Measurements from ENCODE around the gene KRTAP4-6. TPM values are rescaled to one million over a fixed set of nuclear protein-coding genes. Genes with fewer than 3 reads are reported as not detected.
"Not testable (repeated sequence)": the region's sequence is repeated elsewhere in the genome, so short reads cannot be mapped to it uniquely, and the experiment has no call there.

The KRTAP4-6 gene
- polyA plus RNA-seq, 4 donors = not detected

DNA sequence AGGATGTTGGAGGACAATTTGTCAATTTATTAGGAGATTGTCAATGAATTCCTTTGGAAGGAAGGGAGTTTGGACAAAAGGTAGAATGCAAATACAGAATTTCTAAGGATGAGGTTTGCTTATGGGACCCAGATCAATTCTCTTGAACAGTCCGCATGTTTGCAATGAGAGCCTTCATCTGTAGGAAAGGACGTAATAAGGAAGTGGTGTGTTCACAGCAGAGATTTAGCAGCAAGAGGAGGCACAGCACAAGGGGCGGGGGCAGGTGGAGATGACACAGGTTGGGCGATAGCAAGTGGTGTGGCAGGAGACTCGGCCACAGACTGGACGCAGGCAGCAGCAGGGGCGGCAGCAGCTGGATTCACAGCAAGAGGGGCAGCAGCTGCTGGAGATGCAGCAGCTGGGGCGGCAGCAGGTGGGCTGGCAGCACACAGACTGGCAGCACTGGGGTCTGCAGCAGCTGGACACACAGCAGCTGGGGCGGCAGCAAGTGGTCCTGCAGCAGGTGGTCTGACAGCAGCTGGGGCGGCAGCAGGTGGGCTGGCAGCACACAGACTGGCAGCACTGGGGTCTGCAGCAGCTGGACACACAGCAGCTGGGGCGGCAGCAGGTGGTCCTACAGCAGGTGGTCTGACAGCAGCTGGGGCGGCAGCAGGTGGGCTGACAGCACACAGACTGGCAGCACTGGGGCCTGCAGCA lies 16.9 kb downstream of the KRTAP4-6 start:
- H3K27me3 ChIP-seq (ENCODE audit: control insufficient read depth in 3 of 3, insufficient read depth in 3 of 3, low read length in 3 of 3); DNase-seq; FAIRE-seq: not testable (repeated sequence)

DNA sequence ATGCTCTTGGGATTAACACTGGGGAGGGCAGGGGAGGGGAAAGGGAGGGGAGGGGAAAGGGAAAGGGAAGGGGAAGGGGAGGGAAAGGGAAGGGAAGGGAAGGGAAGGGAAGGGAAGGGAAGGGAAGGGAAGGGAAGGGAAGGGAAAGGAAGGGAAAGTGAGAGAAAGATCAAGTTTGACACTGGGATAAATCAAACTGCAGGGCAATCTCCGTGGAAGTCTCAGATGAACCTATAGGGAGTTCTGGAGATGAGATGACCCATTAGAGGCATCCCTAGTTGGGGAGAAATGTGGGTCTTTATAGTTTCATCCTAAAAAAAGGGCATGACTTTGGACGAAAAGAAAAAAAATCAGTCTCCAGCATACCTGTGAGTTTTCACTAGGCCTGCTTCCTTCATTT lies 18.6 kb downstream of the KRTAP4-6 start:
- Histone ChIP-seq H3K4me1 (ENCODE audit: control insufficient read depth in 3 of 3, insufficient read depth in 2 of 3, low read depth in 1 of 3, low read length in 2 of 3) (no peaks in the 10 kb centered on the region), H3K4me3 (ENCODE audit: low read depth in 1 of 3, low read length in 3 of 3) (no peak overlapping the region), H3K36me3 (ENCODE audit: control insufficient read depth in 3 of 3, insufficient read depth in 2 of 3, low read depth in 1 of 3, low read length in 3 of 3) (no peaks in the 10 kb centered on the region), H3K27me3 (ENCODE audit: control insufficient read depth in 3 of 3, insufficient read depth in 3 of 3, low read length in 3 of 3) (peaks cover 0 to 2% (median 0%) of the 10 kb centered on the region in 3 donors), H3K27ac (ENCODE audit: low read depth in 1 of 3, low read length in 2 of 3) (no peak overlapping the region), H3K9me3 (ENCODE audit: control insufficient read depth in 2 of 2, insufficient read depth in 1 of 2, low read depth in 1 of 2, low read length in 1 of 2) (no peaks in the 10 kb centered on the region)
- DNase-seq = no peak
- WGBS, 3 donors = 75 to 88% (median 86%) methylated on average over 2 of the region's 2 CpGs
- no peak for FAIRE-seq

More for the DNA sequence above, 16.9 kb downstream of the KRTAP4-6 start:
- not testable (repeated sequence) for H3K9me3 ChIP-seq (ENCODE audit: control insufficient read depth in 2 of 2, insufficient read depth in 1 of 2, low read depth in 1 of 2, low read length in 1 of 2); H3K4me3 ChIP-seq (ENCODE audit: low read depth in 1 of 3, low read length in 3 of 3); H3K36me3 ChIP-seq (ENCODE audit: control insufficient read depth in 3 of 3, insufficient read depth in 2 of 3, low read depth in 1 of 3, low read length in 3 of 3); H3K4me1 ChIP-seq (ENCODE audit: control insufficient read depth in 3 of 3, insufficient read depth in 2 of 3, low read depth in 1 of 3, low read length in 2 of 3); H3K27ac ChIP-seq (ENCODE audit: low read depth in 1 of 3, low read length in 2 of 3)
- 73 to 79% (median 76%) methylated on average over 9 to 12 of the region's 12 CpGs for WGBS, 3 donors

DNA sequence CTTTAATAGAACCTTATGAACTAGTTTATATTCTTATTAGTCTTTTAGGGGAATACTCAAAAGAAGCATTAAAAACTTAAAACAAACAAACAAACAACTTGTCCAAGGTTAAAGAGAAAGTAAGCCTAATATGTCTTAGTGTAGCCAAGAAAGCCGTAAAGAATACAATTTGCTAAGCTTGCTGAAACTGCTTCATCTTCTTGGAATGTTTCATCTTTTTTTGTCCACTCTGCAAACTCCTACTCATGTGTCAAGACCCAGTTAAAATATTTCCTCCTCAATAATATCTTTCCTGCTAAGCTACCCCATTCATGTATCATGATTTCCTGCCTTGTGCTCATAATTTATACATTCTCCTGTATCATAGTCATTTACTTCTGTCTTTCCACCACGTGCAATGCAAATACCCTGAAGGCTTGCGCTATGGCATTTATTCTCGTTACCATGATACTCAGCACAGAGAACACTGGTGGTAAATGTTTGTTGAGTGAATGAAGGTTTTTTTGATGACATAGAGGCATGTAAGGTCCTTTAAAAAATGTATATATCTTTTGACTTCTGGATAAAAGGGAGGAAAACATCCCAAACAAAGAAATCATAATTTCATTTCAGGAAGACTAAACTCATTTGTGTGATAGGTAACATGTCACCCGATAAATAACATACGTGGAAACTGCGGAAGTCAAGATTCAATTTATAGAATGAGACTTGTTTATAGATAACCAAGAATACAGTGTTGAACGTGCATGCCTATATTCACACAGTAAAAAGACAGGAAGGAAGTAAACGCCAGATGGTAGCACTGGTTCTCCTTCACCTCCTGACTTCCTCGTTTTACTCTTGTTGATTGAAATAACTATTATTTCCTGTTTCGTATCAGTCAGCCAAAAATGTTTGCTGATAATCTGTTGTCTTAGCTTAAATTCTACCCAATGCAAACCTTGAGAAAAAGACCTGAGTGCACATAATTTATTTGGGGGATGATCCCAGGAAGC lies 20.4 kb downstream of the KRTAP4-6 start:
- not testable (repeated sequence) for DNase-seq; H3K9me3 ChIP-seq (ENCODE audit: control insufficient read depth in 2 of 2, insufficient read depth in 1 of 2, low read depth in 1 of 2, low read length in 1 of 2); FAIRE-seq; H3K4me3 ChIP-seq (ENCODE audit: low read depth in 1 of 3, low read length in 3 of 3); H3K36me3 ChIP-seq (ENCODE audit: control insufficient read depth in 3 of 3, insufficient read depth in 2 of 3, low read depth in 1 of 3, low read length in 3 of 3); H3K27me3 ChIP-seq (ENCODE audit: control insufficient read depth in 3 of 3, insufficient read depth in 3 of 3, low read length in 3 of 3); H3K4me1 ChIP-seq (ENCODE audit: control insufficient read depth in 3 of 3, insufficient read depth in 2 of 3, low read depth in 1 of 3, low read length in 2 of 3); H3K27ac ChIP-seq (ENCODE audit: low read depth in 1 of 3, low read length in 2 of 3)
- 52 to 70% (median 52%) methylated on average over 11 of the region's 11 CpGs for whole genome bisulfite sequencing, 3 donors

DNA sequence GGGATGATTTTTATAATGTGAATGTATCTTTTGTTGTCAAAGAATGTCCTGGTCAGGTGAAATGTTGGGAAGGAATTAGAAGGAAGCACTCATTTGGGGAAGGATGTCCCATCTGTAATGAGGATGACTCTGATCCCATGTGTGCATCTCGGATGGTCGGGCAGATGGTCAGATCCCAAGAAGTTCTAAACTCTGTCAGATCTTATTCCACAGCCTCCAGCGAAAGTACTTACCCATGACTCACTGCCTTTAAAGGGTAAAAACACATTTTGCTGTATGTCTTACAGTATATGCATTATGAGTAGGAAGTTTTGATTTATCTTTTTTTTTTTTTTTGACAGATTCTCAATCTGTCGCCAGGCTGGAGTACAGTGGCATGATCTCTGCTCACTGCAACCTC lies 21.6 kb downstream of the KRTAP4-6 start:
- FAIRE-seq (no peak), DNase-seq (no peak)
- 83 to 92% (median 86%) methylated on average over 4 of the region's 4 CpGs for WGBS, 3 donors
- H3K27ac ChIP-seq (ENCODE audit: low read depth in 1 of 3, low read length in 2 of 3) = no peak overlapping the region
- peaks cover 0 to 7% (median 0%) of the 10 kb centered on the region in 3 donors for H3K27me3 ChIP-seq (ENCODE audit: control insufficient read depth in 3 of 3, insufficient read depth in 3 of 3, low read length in 3 of 3)
- no peaks in the 10 kb centered on the region for H3K36me3 ChIP-seq (ENCODE audit: control insufficient read depth in 3 of 3, insufficient read depth in 2 of 3, low read depth in 1 of 3, low read length in 3 of 3)
- H3K9me3 ChIP-seq (ENCODE audit: control insufficient read depth in 2 of 2, insufficient read depth in 1 of 2, low read depth in 1 of 2, low read length in 1 of 2) = peaks cover 0 to 2% of the 10 kb centered on the region in 2 donors
- H3K4me1 ChIP-seq (ENCODE audit: control insufficient read depth in 3 of 3, insufficient read depth in 2 of 3, low read depth in 1 of 3, low read length in 2 of 3) = no peaks in the 10 kb centered on the region
- no peak overlapping the region for H3K4me3 ChIP-seq (ENCODE audit: low read depth in 1 of 3, low read length in 3 of 3)

DNA sequence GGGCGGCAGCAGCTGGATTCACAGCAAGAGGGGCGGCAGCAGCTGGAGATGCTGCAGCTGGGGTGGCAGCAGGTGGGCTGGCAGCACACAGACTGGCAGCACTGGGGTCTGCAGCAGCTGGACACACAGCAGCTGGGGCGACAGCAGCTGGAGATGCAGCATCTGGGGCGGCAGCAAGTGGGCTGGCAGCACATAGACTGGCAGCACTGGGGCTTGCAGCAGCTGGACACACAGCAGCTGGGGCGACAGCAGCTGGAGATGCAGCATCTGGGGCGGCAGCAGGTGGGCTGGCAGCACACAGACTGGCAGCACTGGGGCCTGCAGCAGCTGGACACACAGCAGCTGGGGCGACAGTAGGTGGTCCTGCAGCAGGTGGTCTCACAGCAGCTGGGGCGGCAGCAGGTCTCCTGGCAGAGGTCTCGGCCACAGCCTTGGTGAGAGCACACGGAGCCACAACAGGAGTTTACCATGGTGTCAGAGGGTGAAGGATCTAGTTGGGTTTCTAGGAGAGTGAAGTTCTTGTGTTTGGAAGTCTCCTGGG lies 22.4 kb downstream of the KRTAP4-6 start, which contains the start of gene KRTAP4-11:
KRTAP4-11 (minus strand) TSS at position 528 of the 541 bp plus-strand sequence; CDS start at position 470, 58 bp downstream.
- DNase-seq; H3K27ac ChIP-seq (ENCODE audit: low read depth in 1 of 3, low read length in 2 of 3); H3K4me3 ChIP-seq (ENCODE audit: low read depth in 1 of 3, low read length in 3 of 3); H3K36me3 ChIP-seq (ENCODE audit: control insufficient read depth in 3 of 3, insufficient read depth in 2 of 3, low read depth in 1 of 3, low read length in 3 of 3); H3K27me3 ChIP-seq (ENCODE audit: control insufficient read depth in 3 of 3, insufficient read depth in 3 of 3, low read length in 3 of 3); H3K4me1 ChIP-seq (ENCODE audit: control insufficient read depth in 3 of 3, insufficient read depth in 2 of 3, low read depth in 1 of 3, low read length in 2 of 3); H3K9me3 ChIP-seq (ENCODE audit: control insufficient read depth in 2 of 2, insufficient read depth in 1 of 2, low read depth in 1 of 2, low read length in 1 of 2); FAIRE-seq: not testable (repeated sequence)
- WGBS, 3 donors = 70 to 87% (median 81%) methylated on average over 9 to 10 of the region's 10 CpGs

DNA sequence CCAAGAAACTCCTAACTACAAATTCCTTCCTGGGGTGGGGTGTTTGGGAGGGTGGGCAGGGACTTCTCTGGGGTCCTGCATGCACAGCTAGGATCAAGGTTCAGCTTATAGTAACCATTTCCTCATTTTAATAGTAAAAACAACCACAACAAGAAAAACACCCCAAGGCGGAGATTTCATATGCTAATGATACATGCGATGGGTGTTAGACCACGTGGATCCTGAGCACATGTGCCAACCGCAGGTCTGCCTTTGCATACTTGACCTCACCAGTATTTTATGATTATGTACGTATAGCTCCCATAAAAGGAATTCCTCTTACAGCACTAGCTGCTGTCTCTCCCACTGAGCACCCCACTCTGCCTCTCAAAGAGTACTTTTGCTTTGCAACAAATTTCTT lies 24.0 kb downstream of the KRTAP4-6 start:
- peaks cover 0 to 5% (median 0%) of the 10 kb centered on the region in 3 donors for H3K27me3 ChIP-seq (ENCODE audit: control insufficient read depth in 3 of 3, insufficient read depth in 3 of 3, low read length in 3 of 3)
- no peaks in the 10 kb centered on the region for H3K36me3 ChIP-seq (ENCODE audit: control insufficient read depth in 3 of 3, insufficient read depth in 2 of 3, low read depth in 1 of 3, low read length in 3 of 3)
- H3K27ac ChIP-seq (ENCODE audit: low read depth in 1 of 3, low read length in 2 of 3) = no peak overlapping the region
- H3K4me1 ChIP-seq (ENCODE audit: control insufficient read depth in 3 of 3, insufficient read depth in 2 of 3, low read depth in 1 of 3, low read length in 2 of 3) = no peaks in the 10 kb centered on the region
- 27 to 58% (median 40%) methylated on average over 5 of the region's 5 CpGs for WGBS, 3 donors
- H3K9me3 ChIP-seq (ENCODE audit: control insufficient read depth in 2 of 2, insufficient read depth in 1 of 2, low read depth in 1 of 2, low read length in 1 of 2) = peaks cover 0 to 2% of the 10 kb centered on the region in 2 donors
- FAIRE-seq (no peak), DNase-seq (no peak)
- H3K4me3 ChIP-seq (ENCODE audit: low read depth in 1 of 3, low read length in 3 of 3) = no peak overlapping the region

DNA sequence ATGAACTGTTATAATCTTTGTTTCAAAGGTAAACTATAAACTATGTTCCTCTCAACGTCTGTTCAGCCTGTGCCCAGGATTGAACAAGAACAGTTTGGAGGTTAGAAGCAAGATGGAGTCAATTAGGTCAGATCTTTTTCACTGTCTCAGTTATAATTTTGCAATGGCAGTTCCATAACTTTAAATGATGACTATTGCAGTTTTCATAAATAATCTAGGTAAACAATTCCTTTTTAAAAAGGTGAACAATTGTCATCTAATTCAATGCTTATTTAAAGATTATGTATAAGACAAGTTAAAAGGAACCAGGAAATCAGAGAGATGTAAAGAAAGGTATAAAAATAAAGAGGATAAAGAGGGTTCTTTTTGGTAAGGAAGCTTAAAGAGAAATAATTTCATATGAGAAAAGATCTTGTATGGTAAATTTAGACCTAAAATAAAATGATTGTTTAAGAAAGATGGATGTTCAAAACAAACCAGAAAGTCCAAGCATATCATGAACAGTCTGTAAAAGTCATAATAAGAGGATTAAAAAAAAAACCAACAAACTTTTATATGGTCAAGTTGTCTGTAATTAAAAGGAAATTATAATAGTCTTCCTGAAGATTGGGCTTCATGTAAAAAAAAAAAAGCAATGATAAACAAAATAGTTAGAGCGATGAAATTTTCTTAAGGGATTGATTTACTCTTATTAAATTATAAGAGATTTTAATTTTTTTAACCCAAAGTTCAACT lies 29.0 kb downstream of the KRTAP4-6 start:
- Histone ChIP-seq H3K4me1 (ENCODE audit: control insufficient read depth in 3 of 3, insufficient read depth in 2 of 3, low read depth in 1 of 3, low read length in 2 of 3) (no peaks in the 10 kb centered on the region), H3K4me3 (ENCODE audit: low read depth in 1 of 3, low read length in 3 of 3) (no peak overlapping the region), H3K9me3 (ENCODE audit: control insufficient read depth in 2 of 2, insufficient read depth in 1 of 2, low read depth in 1 of 2, low read length in 1 of 2) (peaks cover 0 to 2% of the 10 kb centered on the region in 2 donors), H3K36me3 (ENCODE audit: control insufficient read depth in 3 of 3, insufficient read depth in 2 of 3, low read depth in 1 of 3, low read length in 3 of 3) (no peaks in the 10 kb centered on the region), H3K27me3 (ENCODE audit: control insufficient read depth in 3 of 3, insufficient read depth in 3 of 3, low read length in 3 of 3) (peaks cover 0 to 6% (median 0%) of the 10 kb centered on the region in 3 donors), H3K27ac (ENCODE audit: low read depth in 1 of 3, low read length in 2 of 3) (no peak overlapping the region)
- FAIRE-seq (no peak), DNase-seq (no peak)
- WGBS, 3 donors = 77 to 80% (median 78%) methylated on average over 2 of the region's 2 CpGs

Data from small intestine (tissue), 7 donors.